ENCODE data around the gene OAS1.

Gene OAS1

DNA sequence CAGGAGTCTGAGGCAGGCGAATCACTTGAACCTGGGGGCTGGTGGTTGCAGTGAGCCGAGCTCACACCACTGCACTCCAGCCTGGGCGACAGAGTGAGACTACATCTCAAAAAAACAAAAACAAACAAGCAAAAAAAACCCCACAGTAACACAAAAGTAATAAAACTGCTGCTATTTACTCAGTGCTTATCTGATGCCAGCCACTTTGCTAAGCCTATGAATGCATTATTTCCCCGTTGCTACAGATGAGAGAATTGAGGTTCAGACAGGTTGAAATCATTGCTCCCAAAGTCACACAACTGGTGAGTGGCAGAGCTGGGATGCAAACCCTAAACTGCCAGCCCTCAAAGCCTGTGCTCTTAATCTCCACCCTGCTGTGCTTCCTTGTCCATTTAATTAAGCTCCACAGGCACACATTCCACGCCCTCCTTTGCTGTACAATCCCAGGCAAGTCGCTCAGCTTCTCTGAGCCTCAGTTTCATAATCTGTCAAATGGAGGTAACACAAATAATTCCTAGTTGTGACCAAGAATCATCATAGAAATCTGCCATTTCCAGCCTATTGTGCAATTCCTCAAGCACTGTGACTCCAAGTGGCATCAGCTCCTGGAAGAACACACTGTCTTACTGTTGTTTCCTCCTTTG is 25.8 kb downstream of the OAS1 start:
- H3K79me2 ChIP-seq (ENCODE audit: insufficient read depth, low read length): no peaks in the 10 kb centered on the region
- no peaks in the 10 kb centered on the region for H3K4me1 ChIP-seq (ENCODE audit: insufficient read depth, low read length, severe bottlenecking)
- no peak overlapping the region for H3K4me2 ChIP-seq (ENCODE audit: low read length)
- H4K20me1 ChIP-seq (ENCODE audit: insufficient read depth, low read length): no peaks in the 10 kb centered on the region
- H2AFZ ChIP-seq (ENCODE audit: low read length): no peak overlapping the region
- H3K27me3 ChIP-seq (ENCODE audit: insufficient read depth, low read length): no peaks in the 10 kb centered on the region
- TF ChIP-seq, protein P1, sequence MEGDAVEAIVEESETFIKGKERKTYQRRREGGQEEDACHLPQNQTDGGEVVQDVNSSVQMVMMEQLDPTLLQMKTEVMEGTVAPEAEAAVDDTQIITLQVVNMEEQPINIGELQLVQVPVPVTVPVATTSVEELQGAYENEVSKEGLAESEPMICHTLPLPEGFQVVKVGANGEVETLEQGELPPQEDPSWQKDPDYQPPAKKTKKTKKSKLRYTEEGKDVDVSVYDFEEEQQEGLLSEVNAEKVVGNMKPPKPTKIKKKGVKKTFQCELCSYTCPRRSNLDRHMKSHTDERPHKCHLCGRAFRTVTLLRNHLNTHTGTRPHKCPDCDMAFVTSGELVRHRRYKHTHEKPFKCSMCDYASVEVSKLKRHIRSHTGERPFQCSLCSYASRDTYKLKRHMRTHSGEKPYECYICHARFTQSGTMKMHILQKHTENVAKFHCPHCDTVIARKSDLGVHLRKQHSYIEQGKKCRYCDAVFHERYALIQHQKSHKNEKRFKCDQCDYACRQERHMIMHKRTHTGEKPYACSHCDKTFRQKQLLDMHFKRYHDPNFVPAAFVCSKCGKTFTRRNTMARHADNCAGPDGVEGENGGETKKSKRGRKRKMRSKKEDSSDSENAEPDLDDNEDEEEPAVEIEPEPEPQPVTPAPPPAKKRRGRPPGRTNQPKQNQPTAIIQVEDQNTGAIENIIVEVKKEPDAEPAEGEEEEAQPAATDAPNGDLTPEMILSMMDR (IDR thresholded peaks at IDR 0.05; ENCODE audit: low read length): no peak
- no peak for TF ChIP-seq EZH2 (IDR thresholded peaks at IDR 0.05; ENCODE audit: borderline replicate concordance, low read length)
- peaks cover under 1% of the 10 kb centered on the region for H3K9me3 ChIP-seq (ENCODE audit: low read length)
- H3K27ac ChIP-seq (ENCODE audit: low read depth, low read length, poor library complexity, severe bottlenecking): no peak overlapping the region
- no peak overlapping the region for H3K9ac ChIP-seq (ENCODE audit: low read length)
- H3F3A ChIP-seq (ENCODE audit: insufficient read depth, low read length): no peaks in the 10 kb centered on the region
- H3K9me2 ChIP-seq (ENCODE audit: low read depth, low read length): no peaks in the 10 kb centered on the region
- H3K4me3 ChIP-seq (ENCODE audit: low read depth, low read length, poor library complexity, severe bottlenecking): no peak overlapping the region
- no peaks in the 10 kb centered on the region; the same call in 1 of the 2 replicates for H3K36me3 ChIP-seq (ENCODE audit: insufficient read depth, low read length)

DNA sequence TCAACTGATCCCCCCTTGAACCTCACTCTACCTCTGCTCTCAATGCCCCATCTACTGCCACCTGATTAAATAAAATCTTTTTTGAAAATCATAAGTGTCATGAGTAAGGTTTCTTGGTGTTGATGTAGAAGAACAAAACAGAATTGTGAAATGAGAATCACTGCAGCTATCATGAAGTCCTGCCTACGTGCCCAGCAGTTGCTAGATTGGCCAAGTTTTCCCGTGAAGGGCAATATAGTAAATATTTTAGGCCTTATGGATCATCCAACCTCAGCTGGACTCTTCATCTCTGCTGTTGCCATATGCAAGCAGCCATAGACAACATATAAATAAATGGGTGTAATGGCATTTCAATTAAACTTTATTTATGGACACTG is 26.4 kb downstream of the OAS1 start:
- Histone ChIP-seq H2AFZ (ENCODE audit: low read length) (no peak overlapping the region), H3K4me3 (ENCODE audit: low read depth, low read length, poor library complexity, severe bottlenecking) (no peak overlapping the region), H3K4me1 (ENCODE audit: insufficient read depth, low read length, severe bottlenecking) (peaks cover 3% of the 10 kb centered on the region), H3K9me3 (ENCODE audit: low read length) (no peaks in the 10 kb centered on the region), H3K27me3 (ENCODE audit: insufficient read depth, low read length) (no peaks in the 10 kb centered on the region), H3K9ac (ENCODE audit: low read length) (no peak overlapping the region), H3K9me2 (ENCODE audit: low read depth, low read length) (no peaks in the 10 kb centered on the region), H3K27ac (ENCODE audit: low read depth, low read length, poor library complexity, severe bottlenecking) (no peak overlapping the region), H3F3A (ENCODE audit: insufficient read depth, low read length) (no peaks in the 10 kb centered on the region), H3K79me2 (ENCODE audit: insufficient read depth, low read length) (no peaks in the 10 kb centered on the region), H3K4me2 (ENCODE audit: low read length) (no peak overlapping the region), H3K36me3 (ENCODE audit: insufficient read depth, low read length) (no peaks in the 10 kb centered on the region; the same call in 1 of the 2 replicates), H4K20me1 (ENCODE audit: insufficient read depth, low read length) (no peaks in the 10 kb centered on the region)
- TF ChIP-seq, protein P1 (IDR thresholded peaks at IDR 0.05; ENCODE audit: low read length): no peak
- TF ChIP-seq EZH2 (IDR thresholded peaks at IDR 0.05; ENCODE audit: borderline replicate concordance, low read length): no peak

DNA sequence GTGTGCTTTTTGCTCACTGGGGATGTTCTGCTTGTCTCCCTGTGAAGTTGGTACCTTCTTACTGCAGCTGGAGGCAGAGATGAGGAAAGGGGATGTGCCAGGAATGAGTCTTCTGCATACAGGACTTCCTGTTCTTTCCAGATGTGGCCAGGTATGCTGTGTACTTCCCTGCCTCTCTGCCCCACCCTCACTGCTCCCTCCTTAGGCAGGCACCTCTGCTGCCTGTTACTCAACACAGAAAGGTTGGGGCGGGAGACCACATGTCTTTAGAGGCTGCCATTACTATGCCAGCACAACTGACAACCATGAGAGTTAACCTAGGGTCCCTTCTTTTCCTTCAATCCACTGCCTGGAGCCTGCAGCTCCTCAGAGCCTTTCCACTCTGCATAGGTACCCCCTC is 29.5 kb downstream of the OAS1 start:
- H3K27ac ChIP-seq (ENCODE audit: low read depth, low read length, poor library complexity, severe bottlenecking): no peak overlapping the region
- TF ChIP-seq, protein P1 (IDR thresholded peaks at IDR 0.05; ENCODE audit: low read length): no peak
- TF ChIP-seq EZH2 (IDR thresholded peaks at IDR 0.05; ENCODE audit: borderline replicate concordance, low read length): no peak
- no peak overlapping the region for H3K4me2 ChIP-seq (ENCODE audit: low read length)
- peaks cover 28% of the 10 kb centered on the region for H3K4me1 ChIP-seq (ENCODE audit: insufficient read depth, low read length, severe bottlenecking)
- no peaks in the 10 kb centered on the region for H3K36me3 ChIP-seq (ENCODE audit: insufficient read depth, low read length)
- no peaks in the 10 kb centered on the region for H3K9me2 ChIP-seq (ENCODE audit: low read depth, low read length)
- H3K9ac ChIP-seq (ENCODE audit: low read length): no peak overlapping the region
- no peak overlapping the region for H3K4me3 ChIP-seq (ENCODE audit: low read depth, low read length, poor library complexity, severe bottlenecking)
- H3K79me2 ChIP-seq (ENCODE audit: insufficient read depth, low read length): no peaks in the 10 kb centered on the region
- no peak overlapping the region for H2AFZ ChIP-seq (ENCODE audit: low read length)
- H4K20me1 ChIP-seq (ENCODE audit: insufficient read depth, low read length): no peaks in the 10 kb centered on the region
- no peaks in the 10 kb centered on the region for H3K9me3 ChIP-seq (ENCODE audit: low read length)
- H3K27me3 ChIP-seq (ENCODE audit: insufficient read depth, low read length): no peaks in the 10 kb centered on the region
- no peaks in the 10 kb centered on the region for H3F3A ChIP-seq (ENCODE audit: insufficient read depth, low read length)

Measured in OCI-LY1 (cell line).